K562 (cell line): ENCODE measurements around the gene LMLN. TPM values are rescaled to one million over a fixed set of nuclear protein-coding genes. Genes with fewer than 3 reads are reported as not detected.

Source experiments
- AFF1 ChIP-seq, 2 experiments: fragments of 450-650 bp; IDR thresholded peaks; 2 replicates each; pipeline ENCODE4 v1.6.1; 2018; ENCODE audit warnings: mild to moderate bottlenecking in 2 of 2, low read depth in 1 of 2; ENCODE audit not compliant: partially characterized antibody in 2 of 2
- ARNT ChIP-seq, 2 experiments: fragments of 450-650 bp; IDR thresholded peaks; 2 replicates each; pipeline ENCODE4 v1.6.1; 2016; ENCODE audit warnings: mild to moderate bottlenecking in 1 of 2
- KAT8 ChIP-seq: fragments of 450-650 bp; IDR thresholded peaks from 2 replicates; pipeline ENCODE4 v1.6.1; 2016; ENCODE audit warnings: low read depth, mild to moderate bottlenecking
- KLF16 ChIP-seq: IDR thresholded peaks from 2 replicates; pipeline ENCODE4 v1.6.1; 2016; ENCODE audit warnings: antibody characterized with exemption
- NCOA6 ChIP-seq: fragments of 450-650 bp; IDR thresholded peaks from 2 replicates; pipeline ENCODE4 v1.6.1; 2017; ENCODE audit warnings: mild to moderate bottlenecking
- NFATC3 ChIP-seq: fragments of 450-650 bp; IDR thresholded peaks from 2 replicates; pipeline ENCODE4 v1.6.1; 2017; ENCODE audit warnings: mild to moderate bottlenecking
- NR2C1 ChIP-seq, 2 experiments: fragments of 450-650 bp; IDR thresholded peaks; 2 replicates each; pipeline ENCODE4 v1.6.1; 2017; ENCODE audit warnings: mild to moderate bottlenecking in 2 of 2, antibody characterized with exemption in 1 of 2, inconsistent platforms in 1 of 2, missing compliant biosample characterization in 1 of 2, missing genetic modification characterization in 1 of 2
- SRSF1 ChIP-seq: fragments of 200-400 bp; formaldehyde crosslinking; IDR thresholded peaks from 2 replicates; pipeline ENCODE4 v1.6.1; 2017; ENCODE audit warnings: mild to moderate bottlenecking, low read depth, low read length, moderate library complexity
- ZEB2 ChIP-seq: fragments of 450-650 bp; IDR thresholded peaks from 2 replicates; pipeline ENCODE4 v1.6.1; 2016
- ZNF143 ChIP-seq: sonication (generic); formaldehyde crosslinking; IDR thresholded peaks from 2 replicates; pipeline ENCODE4 v1.9.0; 2022; ENCODE audit warnings: mild to moderate bottlenecking, missing genetic modification reagents
- ZNF766 ChIP-seq: fragments of 200-800 bp; sonication (Bioruptor generic); conservative IDR thresholded peaks from 2 replicates; pipeline ENCODE4 v1.6.1; 2016; ENCODE audit warnings: missing genetic modification characterization, missing compliant biosample characterization
- polyA plus RNA-seq, 8 experiments: library from polyadenylated mRNA; depleted of rRNA in 4 of 8; stranded (reverse) in 5 of 8; unstranded in 3 of 8; fragments of >200 nt; fragmentation: Nextera tagmentation in 2 of 8; fragmentation: Illumina TruSeq in 1 of 8; extraction: Ambion mirVana in 2 of 8; extraction: Trizol in 1 of 8; gene quantifications; 2 replicates each; pipeline versions ENCODE4 v1.2.1 to v1.2.3, GENCODE V29; 2011 to 2014; ENCODE audit warnings: inconsistent platforms in 1 of 8, missing spikeins in 1 of 8
- total RNA-seq, 7 experiments: library from RNA; depleted of rRNA in 6 of 7; stranded (reverse); fragments of >200 nt in 6 of 7; fragmentation: Illumina TruSeq in 2 of 7; extraction: Trizol in 2 of 7; gene quantifications; 2 replicates each; pipeline versions ENCODE4 v1.2.1 to v1.2.3, GENCODE V29; 2011 to 2021; ENCODE audit warnings: low replicate concordance in 1 of 7
- TF ChIP-seq, protein P1 (sequence below): fragments of 450-650 bp; conservative IDR thresholded peaks from 2 replicates; pipeline ENCODE4 v1.6.1; 2016; ENCODE audit warnings: missing genetic modification characterization, low read depth, mild to moderate bottlenecking, missing compliant biosample characterization, moderate library complexity
- TF ChIP-seq, protein P2 (sequence below), 2 experiments: fragments of 450-650 bp in 1 of 2; sonication (generic) in 1 of 2; formaldehyde crosslinking in 1 of 2; IDR thresholded peaks; 2 replicates each; pipeline versions ENCODE4 v1.7.1 to v1.9.0; 2016 to 2022; ENCODE audit warnings: inconsistent platforms in 1 of 2, mild to moderate bottlenecking in 1 of 2, missing genetic modification reagents in 1 of 2

Gene LMLN
- total and polyA plus RNA-seq, 9 of the 15 experiments (the other 6 are each of a cell fraction or from before 2014, with no cell fraction given), result 2.2 to 15.9 (median 6.9) TPM

- TF ChIP-seq, protein P1, sequence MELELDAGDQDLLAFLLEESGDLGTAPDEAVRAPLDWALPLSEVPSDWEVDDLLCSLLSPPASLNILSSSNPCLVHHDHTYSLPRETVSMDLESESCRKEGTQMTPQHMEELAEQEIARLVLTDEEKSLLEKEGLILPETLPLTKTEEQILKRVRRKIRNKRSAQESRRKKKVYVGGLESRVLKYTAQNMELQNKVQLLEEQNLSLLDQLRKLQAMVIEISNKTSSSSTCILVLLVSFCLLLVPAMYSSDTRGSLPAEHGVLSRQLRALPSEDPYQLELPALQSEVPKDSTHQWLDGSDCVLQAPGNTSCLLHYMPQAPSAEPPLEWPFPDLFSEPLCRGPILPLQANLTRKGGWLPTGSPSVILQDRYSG (tag), result 0 out of 2 replicates have a peak, but pooled peaks have one; percentile 37
- peak; percentile 58; the same call in 1 of the 2 replicates for TF ChIP-seq KAT8
- TF ChIP-seq, protein P2, sequence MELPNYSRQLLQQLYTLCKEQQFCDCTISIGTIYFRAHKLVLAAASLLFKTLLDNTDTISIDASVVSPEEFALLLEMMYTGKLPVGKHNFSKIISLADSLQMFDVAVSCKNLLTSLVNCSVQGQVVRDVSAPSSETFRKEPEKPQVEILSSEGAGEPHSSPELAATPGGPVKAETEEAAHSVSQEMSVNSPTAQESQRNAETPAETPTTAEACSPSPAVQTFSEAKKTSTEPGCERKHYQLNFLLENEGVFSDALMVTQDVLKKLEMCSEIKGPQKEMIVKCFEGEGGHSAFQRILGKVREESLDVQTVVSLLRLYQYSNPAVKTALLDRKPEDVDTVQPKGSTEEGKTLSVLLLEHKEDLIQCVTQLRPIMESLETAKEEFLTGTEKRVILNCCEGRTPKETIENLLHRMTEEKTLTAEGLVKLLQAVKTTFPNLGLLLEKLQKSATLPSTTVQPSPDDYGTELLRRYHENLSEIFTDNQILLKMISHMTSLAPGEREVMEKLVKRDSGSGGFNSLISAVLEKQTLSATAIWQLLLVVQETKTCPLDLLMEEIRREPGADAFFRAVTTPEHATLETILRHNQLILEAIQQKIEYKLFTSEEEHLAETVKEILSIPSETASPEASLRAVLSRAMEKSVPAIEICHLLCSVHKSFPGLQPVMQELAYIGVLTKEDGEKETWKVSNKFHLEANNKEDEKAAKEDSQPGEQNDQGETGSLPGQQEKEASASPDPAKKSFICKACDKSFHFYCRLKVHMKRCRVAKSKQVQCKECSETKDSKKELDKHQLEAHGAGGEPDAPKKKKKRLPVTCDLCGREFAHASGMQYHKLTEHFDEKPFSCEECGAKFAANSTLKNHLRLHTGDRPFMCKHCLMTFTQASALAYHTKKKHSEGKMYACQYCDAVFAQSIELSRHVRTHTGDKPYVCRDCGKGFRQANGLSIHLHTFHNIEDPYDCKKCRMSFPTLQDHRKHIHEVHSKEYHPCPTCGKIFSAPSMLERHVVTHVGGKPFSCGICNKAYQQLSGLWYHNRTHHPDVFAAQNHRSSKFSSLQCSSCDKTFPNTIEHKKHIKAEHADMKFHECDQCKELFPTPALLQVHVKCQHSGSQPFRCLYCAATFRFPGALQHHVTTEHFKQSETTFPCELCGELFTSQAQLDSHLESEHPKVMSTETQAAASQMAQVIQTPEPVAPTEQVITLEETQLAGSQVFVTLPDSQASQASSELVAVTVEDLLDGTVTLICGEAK (IDR thresholded peaks at IDR 0.05), result 0 out of 2 replicates have a peak, but pooled peaks have one; percentile 15
- TF ChIP-seq, protein P2 (CRISPR knock-in tag; IDR thresholded peaks at IDR 0.05), result no peak
- 0 out of 2 replicates have a peak, but pooled peaks have one; percentile 37 for TF ChIP-seq NCOA6
- 0 out of 2 replicates have a peak, but pooled peaks have one; percentile 69 for TF ChIP-seq NFATC3
- 0 out of 2 replicates have a peak, but pooled peaks have one; percentile 29 for TF ChIP-seq ZEB2
- TF ChIP-seq SRSF1, result no peak
- TF ChIP-seq KLF16, result no peak
- TF ChIP-seq ZNF766 (CRISPR knock-in tag), result peak; percentile 61; the same call in 1 of the 2 replicates
- TF ChIP-seq NR2C1 (IDR thresholded peaks at IDR 0.05), result 0 out of 2 replicates have a peak, but pooled peaks have one; percentile 15
- TF ChIP-seq NR2C1 (tag; IDR thresholded peaks at IDR 0.05), result 0 out of 2 replicates have a peak, but pooled peaks have one; percentile 28
- TF ChIP-seq AFF1 (IDR thresholded peaks at IDR 0.05; ENCODE audit: low read depth in 1 of 2, partially characterized antibody in 2 of 2), result peak in 1 of 2 experiments; percentile 52
- TF ChIP-seq ZNF143 (CRISPR knock-in tag), result no peak
- TF ChIP-seq ARNT (IDR thresholded peaks at IDR 0.05), result 0 out of 4 replicates have a peak, but pooled peaks of 1 of the 2 experiments have one; percentile 56
Measured at GRCh38 chr3:197959500-197959890, 522 bp upstream of the LMLN start (continued).
